GM12878 (cell line): Measurements from ENCODE around the gene ZNF213. TPM values are rescaled to one million over a fixed set of nuclear protein-coding genes. Genes with fewer than 3 reads are reported as not detected.

Experiments used
- ATAC-seq: fragments of 200-7000 bp; cut with Tn5 transposase; 3 replicates; pipeline ENCODE4 v1.9.1; 2020; ENCODE audit warnings: mild to moderate bottlenecking, moderate library complexity
- BruUV-seq: library from RNA; stranded (reverse); fragments of 400-500 nt; replicated peaks from 2 replicates; lab custom pipeline; 2021; lab: Mats Ljungman, UMichigan
- CTCF ChIA-PET: fragments of 300-600 bp; sonication (Branson Sonifier 250); formaldehyde crosslinking; extraction: SDS; loops from one replicate; lab custom pipeline; 2021; ENCODE audit warnings: inconsistent platforms; lab: Yijun Ruan, JAX
- POLR2A ChIA-PET: fragments of 350-600 bp; formaldehyde crosslinking; extraction: SDS; loops from one replicate; lab custom pipeline; 2021; ENCODE audit warnings: inconsistent platforms; lab: Charles Lee
- RAD21 ChIA-PET: fragments of 300-600 bp; sonication (Branson Sonifier 250); formaldehyde crosslinking; loops from one replicate; lab custom pipeline; 2023; ENCODE audit warnings: antibody characterized with exemption; ENCODE audit not compliant: unreplicated experiment; lab: Charles Lee
- SMC1A ChIA-PET: fragments of 300-600 bp; sonication (Branson Sonifier 250); formaldehyde crosslinking; loops from one replicate; lab custom pipeline; 2023; ENCODE audit not compliant: unreplicated experiment, uncharacterized antibody; lab: Charles Lee
- DNase-seq: peaks from one replicate; pipeline ENCODE4 v3.0.0-alpha.2; 2011; ENCODE audit warnings: low read depth, low spot score
- FAIRE-seq: peaks from 3 replicates; lab custom pipeline; 2011; peaks lifted over from hg19 to GRCh38; lab: Jason Lieb, UNC
- H2AFZ ChIP-seq: 2 replicates; pipeline ENCODE4 v1.6.0; 2011; ENCODE audit warnings: low read depth, low read length, control low read depth; ENCODE audit not compliant: control insufficient read depth
- H3K27ac ChIP-seq: 2 replicates; pipeline ENCODE4 v1.5.1; 2011; ENCODE audit warnings: control low read depth; ENCODE audit not compliant: control insufficient read depth, insufficient read depth
- H3K27me3 ChIP-seq, 2 experiments: replicated peaks in 1 of 2; 2 replicates each; pipeline versions ENCODE4 v1.6.0 to v1.6.1; 2011; ENCODE audit warnings: low read length in 1 of 2; ENCODE audit not compliant: control insufficient read depth in 2 of 2, insufficient read depth in 2 of 2
- H3K36me3 ChIP-seq, 2 experiments: 2 replicates each; pipeline ENCODE4 v1.5.1; 2011; ENCODE audit warnings: low read length in 1 of 2; ENCODE audit not compliant: control insufficient read depth in 2 of 2, insufficient read depth in 2 of 2
- H3K4me1 ChIP-seq: 2 replicates; pipeline ENCODE4 v1.6.1; 2011; ENCODE audit warnings: mild to moderate bottlenecking, low read length, moderate library complexity, mixed read lengths; ENCODE audit not compliant: control insufficient read depth, insufficient read depth
- H3K4me2 ChIP-seq: 2 replicates; pipeline ENCODE4 v1.6.0; 2011; ENCODE audit warnings: control low read depth; ENCODE audit not compliant: control insufficient read depth, insufficient read depth
- H3K4me3 ChIP-seq: fragments of 200-600 bp; sonication (generic); 2 replicates; pipeline ENCODE4 v1.5.1; 2016
- H3K79me2 ChIP-seq: 2 replicates; pipeline ENCODE4 v1.6.0; 2011; ENCODE audit warnings: low read length; ENCODE audit not compliant: control insufficient read depth, insufficient read depth
- H3K9ac ChIP-seq: 2 replicates; pipeline ENCODE4 v1.8.0; 2011; ENCODE audit warnings: low read length, control low read depth, mixed read lengths; ENCODE audit not compliant: control insufficient read depth, insufficient read depth
- H3K9me3 ChIP-seq: replicated peaks from 3 replicates; pipeline ENCODE4 v1.5.1; 2011; ENCODE audit warnings: mild to moderate bottlenecking, low read length; ENCODE audit not compliant: control insufficient read depth, insufficient read depth
- H4K20me1 ChIP-seq: 2 replicates; pipeline ENCODE4 v1.6.0; 2011; ENCODE audit not compliant: control insufficient read depth, insufficient read depth
- BCLAF1 ChIP-seq: fragments of 450-650 bp; IDR thresholded peaks from 2 replicates; pipeline ENCODE4 v1.6.1; 2017; ENCODE audit warnings: antibody characterized with exemption, mild to moderate bottlenecking, moderate library complexity
- MEF2A ChIP-seq: IDR thresholded peaks from 2 replicates; pipeline ENCODE4 v1.6.1; 2011; ENCODE audit warnings: low read depth, mild to moderate bottlenecking, low read length, moderate library complexity; ENCODE audit not compliant: insufficient read depth
- NBN ChIP-seq: fragments of 450-650 bp; IDR thresholded peaks from 2 replicates; pipeline ENCODE4 v1.6.1; 2016
- USF1 ChIP-seq: IDR thresholded peaks from 2 replicates; pipeline ENCODE4 v1.6.1; 2011; ENCODE audit warnings: borderline replicate concordance, low read depth, mild to moderate bottlenecking, moderate library complexity, mixed read lengths, low read length; ENCODE audit not compliant: insufficient read depth; ENCODE audit errors: extremely low read length
- ZBTB40 ChIP-seq: fragments of 450-650 bp; IDR thresholded peaks from 2 replicates; pipeline ENCODE4 v1.6.1; 2016; ENCODE audit warnings: mild to moderate bottlenecking, moderate library complexity, borderline replicate concordance
- ZNF592 ChIP-seq: fragments of 450-650 bp; IDR thresholded peaks from 2 replicates; pipeline ENCODE4 v1.6.1; 2017; ENCODE audit warnings: mild to moderate bottlenecking, moderate library complexity
- WGBS: methylation state at CpG from one replicate; pipeline ENCODE4 v1.1.6; 2016; ENCODE audit warnings: low lambda C conversion rate; ENCODE audit not compliant: insufficient replicate concordance, insufficient coverage; ENCODE audit errors: missing lambda C conversion rate; 5-methylcytosine and 5-hydroxymethylcytosine counted together
- in situ Hi-C: fragments of 300-500 bp; cut with MboI; formaldehyde crosslinking; loops from 9 replicates; pipeline ENCODE4 v1.14.3; 2018; ENCODE audit warnings: mixed read lengths
- intact Hi-C: fragments of 100-400 bp; cut with micrococcal nuclease; formaldehyde crosslinking; loops from one replicate; pipeline ENCODE4 v1.14.2; 2022; ENCODE audit not compliant: unreplicated experiment
- polyA plus RNA-seq, 11 experiments: library from polyadenylated mRNA; depleted of rRNA in 4 of 11; unstranded in 6 of 11; stranded (reverse) in 5 of 11; fragments of >200 nt; fragmentation: Nextera tagmentation in 4 of 11; fragmentation: Illumina TruSeq in 1 of 11; extraction: Ambion mirVana in 4 of 11; extraction: Trizol in 1 of 11; gene quantifications; 1 replicate in 1 of 11; 2 replicates in 10 of 11; pipeline versions ENCODE4 v1.2.1 to v1.2.3, GENCODE V29; 2011 to 2016; ENCODE audit warnings: inconsistent platforms in 2 of 11, missing spikeins in 2 of 11, low read depth in 1 of 11
- total RNA-seq, 4 experiments: library from RNA; depleted of rRNA in 3 of 4; stranded (reverse); fragments of >200 nt in 3 of 4; fragmentation: Illumina TruSeq in 1 of 4; extraction: Trizol in 1 of 4; gene quantifications; 2 replicates each; pipeline versions ENCODE4 v1.2.1 to v1.2.3, GENCODE V29; 2013 to 2021
- TF ChIP-seq, protein P1 (sequence below): IDR thresholded peaks from 2 replicates; pipeline ENCODE4 v1.6.1; 2011; ENCODE audit warnings: borderline replicate concordance, low read depth, mild to moderate bottlenecking, moderate library complexity, low read length; ENCODE audit not compliant: insufficient read depth, poor library complexity, severe bottlenecking

Gene ZNF213
- total and polyA plus RNA-seq, 10 of the 15 experiments (the other 5 are each of a cell fraction or from before 2014, with no cell fraction given): 0.53 to 9.4 (median 1.1) TPM

- H4K20me1 ChIP-seq: no peaks in the 10 kb centered on the region
- H3K9me3 ChIP-seq: no peaks in the 10 kb centered on the region
- in situ Hi-C loops: no loop called here
- SMC1A ChIA-PET: interaction anchor here (0.6 to 1.9 kb wide), 6 partner anchors 28 to 387 kb away, joined by 3 to 7 read pairs (median 4); no protein-coding TSS in a partner anchor
- ATAC-seq: no peak
- CTCF ChIA-PET: interaction anchor here (0.7 to 3.3 kb wide), 16 partner anchors 8 to 310 kb away, joined by 3 to 15 read pairs (median 6); partner anchors contain the start of gene NAA60
- peak overlapping the region; percentile 91 for H3K4me3 ChIP-seq
- H3K27ac ChIP-seq: peak overlapping the region; percentile 95
- no peaks in the 10 kb centered on the region; a peak in 1 of 4 replicates for H3K36me3 ChIP-seq
- POLR2A ChIA-PET: interaction anchor here (0.6 to 2.4 kb wide), 7 partner anchors 28 to 111 kb away, joined by 3 to 10 read pairs (median 7); partner anchors contain the start of genes HCFC1R1, IL32, THOC6 and ZSCAN10
- BruUV-seq: no TSS peak
- H2AFZ ChIP-seq: no peak overlapping the region
- H3K79me2 ChIP-seq: peaks cover 20% of the 10 kb centered on the region
- WGBS: 11% methylated on average over 7 of the region's 7 CpGs
- DNase-seq: no peak
- intact Hi-C loops: no loop called here
- H3K4me1 ChIP-seq: peaks cover 7% of the 10 kb centered on the region; the same call in 1 of the 2 replicates
- H3K27me3 ChIP-seq: no peaks in the 10 kb centered on the region
- H3K4me2 ChIP-seq: peak overlapping the region; percentile 97
- no peak for FAIRE-seq
- RAD21 ChIA-PET: interaction anchor here (1.4 to 2.1 kb wide), 4 partner anchors 16 to 75 kb away, joined by 4 to 9 read pairs (median 8); no protein-coding TSS in a partner anchor
- H3K9ac ChIP-seq: peak overlapping the region; percentile 87
- no peak for TF ChIP-seq MEF2A
- TF ChIP-seq ZNF592: no peak
- TF ChIP-seq USF1: no peak
- TF ChIP-seq, protein P1, sequence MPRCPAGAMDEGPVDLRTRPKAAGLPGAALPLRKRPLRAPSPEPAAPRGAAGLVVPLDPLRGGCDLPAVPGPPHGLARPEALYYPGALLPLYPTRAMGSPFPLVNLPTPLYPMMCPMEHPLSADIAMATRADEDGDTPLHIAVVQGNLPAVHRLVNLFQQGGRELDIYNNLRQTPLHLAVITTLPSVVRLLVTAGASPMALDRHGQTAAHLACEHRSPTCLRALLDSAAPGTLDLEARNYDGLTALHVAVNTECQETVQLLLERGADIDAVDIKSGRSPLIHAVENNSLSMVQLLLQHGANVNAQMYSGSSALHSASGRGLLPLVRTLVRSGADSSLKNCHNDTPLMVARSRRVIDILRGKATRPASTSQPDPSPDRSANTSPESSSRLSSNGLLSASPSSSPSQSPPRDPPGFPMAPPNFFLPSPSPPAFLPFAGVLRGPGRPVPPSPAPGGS: no peak
- no peak for TF ChIP-seq BCLAF1
- no peak for TF ChIP-seq ZBTB40
- no peak for TF ChIP-seq NBN
Measured at GRCh38 chr16:3133844-3134243, 985 bp upstream of the ZNF213 start.
